Keratinocyte (primary cell): Measurements from ENCODE around the gene ASB13.

Source experiments
- EZH2 ChIP-seq: IDR thresholded peaks from one replicate; pipeline ENCODE4 v1.6.1; 2012; ENCODE audit warnings: inconsistent platforms, mild to moderate bottlenecking, low read length, moderate library complexity
- TF ChIP-seq, protein P1 (sequence below), 3 experiments: IDR thresholded peaks in 1 of 3; conservative IDR thresholded peaks in 1 of 3; optimal IDR thresholded peaks in 1 of 3; 2 replicates in 2 of 3; 3 replicates in 1 of 3; pipeline versions ENCODE3 to v1.5.1; 2011; ENCODE audit warnings: low read length in 3 of 3, mild to moderate bottlenecking in 3 of 3, moderate library complexity in 2 of 3, control low read depth in 1 of 3, inconsistent platforms in 1 of 3; ENCODE audit not compliant: insufficient read depth in 2 of 3; ENCODE audit errors: extremely low read depth in 1 of 3

DNA sequence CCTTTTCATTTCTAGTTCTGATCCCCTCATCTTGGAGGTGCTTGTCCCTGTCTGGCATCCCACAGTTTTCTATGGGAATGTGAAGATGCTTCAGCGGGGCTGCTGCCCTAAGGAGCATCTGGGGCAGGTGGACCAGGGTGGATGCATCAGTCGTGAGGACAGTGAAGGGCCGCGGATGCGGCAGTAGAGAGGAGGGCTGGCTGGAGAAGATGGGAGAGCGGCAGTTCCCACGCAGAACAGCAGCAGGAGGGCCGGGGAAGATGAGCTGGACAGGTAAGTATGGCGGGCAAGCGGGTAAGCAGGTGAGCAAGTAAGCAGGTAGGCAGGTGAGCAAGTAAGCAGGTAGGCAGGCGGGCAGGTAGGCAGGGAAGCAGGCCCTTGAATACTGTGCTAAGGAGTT, 48.9 kb downstream of the ASB13 start:
- TF ChIP-seq EZH2, result no peak
- TF ChIP-seq, protein P1, sequence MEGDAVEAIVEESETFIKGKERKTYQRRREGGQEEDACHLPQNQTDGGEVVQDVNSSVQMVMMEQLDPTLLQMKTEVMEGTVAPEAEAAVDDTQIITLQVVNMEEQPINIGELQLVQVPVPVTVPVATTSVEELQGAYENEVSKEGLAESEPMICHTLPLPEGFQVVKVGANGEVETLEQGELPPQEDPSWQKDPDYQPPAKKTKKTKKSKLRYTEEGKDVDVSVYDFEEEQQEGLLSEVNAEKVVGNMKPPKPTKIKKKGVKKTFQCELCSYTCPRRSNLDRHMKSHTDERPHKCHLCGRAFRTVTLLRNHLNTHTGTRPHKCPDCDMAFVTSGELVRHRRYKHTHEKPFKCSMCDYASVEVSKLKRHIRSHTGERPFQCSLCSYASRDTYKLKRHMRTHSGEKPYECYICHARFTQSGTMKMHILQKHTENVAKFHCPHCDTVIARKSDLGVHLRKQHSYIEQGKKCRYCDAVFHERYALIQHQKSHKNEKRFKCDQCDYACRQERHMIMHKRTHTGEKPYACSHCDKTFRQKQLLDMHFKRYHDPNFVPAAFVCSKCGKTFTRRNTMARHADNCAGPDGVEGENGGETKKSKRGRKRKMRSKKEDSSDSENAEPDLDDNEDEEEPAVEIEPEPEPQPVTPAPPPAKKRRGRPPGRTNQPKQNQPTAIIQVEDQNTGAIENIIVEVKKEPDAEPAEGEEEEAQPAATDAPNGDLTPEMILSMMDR (optimal IDR thresholded peaks at IDR 0.05 in 1 of 3, IDR thresholded peaks at IDR 0.05 in 1 of 3, conservative IDR thresholded peaks at IDR 0.05 in 1 of 3; ENCODE audit: extremely low read depth in 1 of 3, insufficient read depth in 2 of 3, low read length in 3 of 3), result no peak
